Measurements from ENCODE around the gene TMEM185B.

TMEM185B gene

GRCh38 chr2:120228503-120228902 lies 5.3 kb upstream of the TMEM185B start:
- no peak for TF ChIP-seq CTCF (IDR thresholded peaks at IDR 0.05)
- H3K27ac ChIP-seq, result no peak overlapping the region
- no peak overlapping the region for H3K4me3 ChIP-seq (ENCODE audit: low read depth in 1 of 2, low read length in 1 of 2)
- no peaks in the 10 kb centered on the region for H3K36me3 ChIP-seq
- H3K9me3 ChIP-seq, result no peaks in the 10 kb centered on the region
- H3K27me3 ChIP-seq, result peaks cover 14% of the 10 kb centered on the region
- H3K4me1 ChIP-seq (ENCODE audit: control insufficient read depth in 1 of 2, insufficient read depth in 1 of 2, low read depth in 1 of 2, low read length in 1 of 2), result peaks cover 29 to 38% of the 10 kb centered on the region in 2 experiments

GRCh38 chr2:120227111-120227991 lies 4.2 kb upstream of the TMEM185B start:
- peaks cover 14% of the 10 kb centered on the region for H3K27me3 ChIP-seq
- H3K36me3 ChIP-seq, result no peaks in the 10 kb centered on the region
- TF ChIP-seq CTCF (IDR thresholded peaks at IDR 0.05), result no peak
- no peak overlapping the region for H3K4me3 ChIP-seq (ENCODE audit: low read depth in 1 of 2, low read length in 1 of 2)
- no peaks in the 10 kb centered on the region for H3K9me3 ChIP-seq
- no peak overlapping the region for H3K27ac ChIP-seq
- peaks cover 27 to 35% of the 10 kb centered on the region in 2 experiments for H3K4me1 ChIP-seq (ENCODE audit: control insufficient read depth in 1 of 2, insufficient read depth in 1 of 2, low read depth in 1 of 2, low read length in 1 of 2)

- H3K36me3 ChIP-seq, result no peaks in the 10 kb centered on the region
- H3K4me1 ChIP-seq (ENCODE audit: control insufficient read depth in 1 of 2, insufficient read depth in 1 of 2, low read depth in 1 of 2, low read length in 1 of 2), result peaks cover 28 to 35% of the 10 kb centered on the region in 2 experiments
- no peak overlapping the region for H3K27ac ChIP-seq
- no peaks in the 10 kb centered on the region for H3K9me3 ChIP-seq
- no peak for TF ChIP-seq CTCF (IDR thresholded peaks at IDR 0.05)
- no peak overlapping the region for H3K4me3 ChIP-seq (ENCODE audit: low read depth in 1 of 2, low read length in 1 of 2)
- peaks cover 14% of the 10 kb centered on the region for H3K27me3 ChIP-seq
Measured at GRCh38 chr2:120226316-120226715, 3.1 kb upstream of the TMEM185B start.

- Histone ChIP-seq H3K9me3 (no peaks in the 10 kb centered on the region), H3K27ac (no peak overlapping the region), H3K4me3 (ENCODE audit: low read depth in 1 of 2, low read length in 1 of 2) (no peak overlapping the region), H3K36me3 (no peaks in the 10 kb centered on the region), H3K4me1 (ENCODE audit: control insufficient read depth in 1 of 2, insufficient read depth in 1 of 2, low read depth in 1 of 2, low read length in 1 of 2) (peaks cover 35 to 37% of the 10 kb centered on the region in 2 experiments), H3K27me3 (peaks cover 14% of the 10 kb centered on the region)
- no peak for TF ChIP-seq CTCF (IDR thresholded peaks at IDR 0.05)
Measured at GRCh38 chr2:120225549-120226065, 2.4 kb upstream of the TMEM185B start.

- Histone ChIP-seq H3K9me3 (no peaks in the 10 kb centered on the region), H3K27ac (no peak overlapping the region), H3K36me3 (no peaks in the 10 kb centered on the region), H3K4me1 (ENCODE audit: control insufficient read depth in 1 of 2, insufficient read depth in 1 of 2, low read depth in 1 of 2, low read length in 1 of 2) (peaks cover 42 to 44% of the 10 kb centered on the region in 2 experiments), H3K27me3 (peaks cover 14% of the 10 kb centered on the region), H3K4me3 (ENCODE audit: low read depth in 1 of 2, low read length in 1 of 2) (peak overlapping the region in 1 of 2 experiments; percentile 83)
- no peak for TF ChIP-seq CTCF (IDR thresholded peaks at IDR 0.05)
Measured at GRCh38 chr2:120224735-120225548, 1.7 kb upstream of the TMEM185B start.
